Islet precursor cell (in vitro differentiated cells): Measurements from ENCODE around the gene TMPRSS2.

Experiments used
- DNase-seq: peaks from one replicate; pipeline ENCODE4 v3.0.0-alpha.2; 2018

TMPRSS2 gene

DNA sequence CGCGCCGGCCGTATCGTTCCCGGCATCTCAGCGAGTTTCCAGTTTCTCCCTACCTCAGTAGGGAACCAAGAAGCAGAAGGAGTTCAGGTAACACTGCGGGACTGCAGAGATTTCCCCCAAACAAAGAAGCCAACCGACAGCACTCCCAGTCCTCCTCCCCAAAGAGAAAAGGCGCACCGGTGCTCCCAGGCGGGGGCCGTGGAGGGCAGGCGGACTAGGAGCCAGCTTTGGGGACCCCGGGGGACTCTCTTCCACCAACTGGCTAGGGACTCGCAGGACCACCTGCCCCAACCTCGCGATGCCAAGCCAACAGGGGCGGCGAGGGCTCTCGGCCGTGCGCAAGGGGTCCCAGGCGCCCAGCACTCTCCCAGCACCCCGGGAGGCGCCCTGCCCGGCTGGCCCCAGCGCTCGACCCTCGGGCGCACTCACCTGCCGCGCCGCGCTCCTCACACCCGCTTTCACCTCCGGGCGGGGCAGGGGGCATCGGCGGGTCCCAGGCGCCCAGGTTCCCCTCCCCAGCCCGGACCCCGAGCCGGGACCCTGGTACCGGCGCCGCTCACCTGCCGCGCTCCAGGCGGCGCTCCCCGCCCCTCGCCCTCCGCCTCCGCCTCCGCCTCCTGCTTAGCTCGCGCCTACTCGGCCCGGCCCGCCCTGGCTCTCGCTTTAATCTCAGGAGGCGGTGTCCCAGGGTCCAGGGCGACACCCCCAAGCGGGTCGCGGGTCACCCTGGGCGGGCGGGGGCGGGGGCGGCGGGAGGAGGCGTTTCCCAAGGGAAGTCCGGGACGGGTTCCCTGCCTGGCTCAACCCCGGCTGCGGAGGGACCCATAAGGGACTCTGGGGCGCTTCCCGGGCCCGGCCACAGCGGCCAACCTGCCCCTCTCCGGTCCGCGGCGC lies at the start of gene TMPRSS2:
TSS of gene TMPRSS2 (minus strand) at position 638 of the 894 bp plus-strand sequence. CDS start 10,025 bp downstream, outside the sequence.
- DNase-seq: peak; percentile 78

DNA sequence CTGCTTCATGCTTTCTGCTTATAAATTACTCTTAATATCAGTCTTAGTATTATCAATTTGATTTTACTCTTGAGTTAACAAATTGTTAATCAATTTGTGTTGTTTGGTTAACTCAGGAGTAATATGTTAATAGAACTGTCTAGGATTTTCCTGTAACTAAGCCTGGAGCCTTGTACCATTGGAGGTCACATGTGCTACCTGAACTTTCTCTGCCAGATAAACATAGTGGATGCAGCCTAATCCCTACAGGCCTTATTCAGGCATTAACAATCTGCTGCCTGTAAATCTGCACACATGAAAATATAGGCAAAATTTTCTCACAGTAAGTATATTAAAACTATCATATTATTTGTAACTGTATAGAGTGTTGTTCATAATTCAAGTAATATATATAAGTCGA lies 47.1 kb upstream of the TMPRSS2 start:
- DNase-seq: no peak

DNA sequence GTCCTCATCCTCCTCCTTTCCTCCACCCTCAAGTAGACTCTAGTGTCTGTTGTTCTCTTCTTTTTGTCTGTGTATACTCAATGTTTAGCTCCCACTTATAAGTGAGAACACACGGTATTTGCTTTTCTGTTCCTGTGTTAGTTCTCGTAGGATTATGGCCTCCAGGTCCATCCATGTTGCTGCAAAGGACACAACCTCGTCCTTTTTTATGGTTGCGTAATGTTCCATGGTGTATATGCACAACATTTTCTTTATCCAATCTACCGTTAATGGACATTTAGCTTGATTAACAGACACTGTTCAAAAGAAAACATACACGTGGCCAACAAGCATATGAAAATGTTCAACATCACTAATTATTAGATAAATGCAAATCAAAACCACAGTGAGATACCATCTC lies 44.3 kb upstream of the TMPRSS2 start:
- no peak for DNase-seq

DNA sequence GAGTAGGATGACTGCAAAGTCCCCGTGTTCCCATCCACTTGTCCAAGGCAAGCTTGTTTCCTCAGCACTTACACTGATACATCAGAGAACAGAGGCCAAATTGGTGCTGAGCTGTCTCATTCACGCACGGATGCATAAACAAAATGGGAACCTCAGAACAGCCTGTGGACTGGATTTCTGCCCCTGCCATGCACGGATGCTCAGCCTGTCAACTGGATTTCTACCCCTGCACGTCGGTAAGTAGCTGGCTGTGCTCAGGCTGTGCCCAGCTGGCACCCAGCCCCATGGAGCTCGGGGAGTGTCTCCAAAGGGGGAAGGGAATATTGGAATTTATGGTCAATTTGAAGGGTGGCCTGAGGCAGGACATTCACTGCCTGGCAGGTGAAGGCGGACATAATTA lies 40.8 kb upstream of the TMPRSS2 start:
- no peak for DNase-seq

DNA sequence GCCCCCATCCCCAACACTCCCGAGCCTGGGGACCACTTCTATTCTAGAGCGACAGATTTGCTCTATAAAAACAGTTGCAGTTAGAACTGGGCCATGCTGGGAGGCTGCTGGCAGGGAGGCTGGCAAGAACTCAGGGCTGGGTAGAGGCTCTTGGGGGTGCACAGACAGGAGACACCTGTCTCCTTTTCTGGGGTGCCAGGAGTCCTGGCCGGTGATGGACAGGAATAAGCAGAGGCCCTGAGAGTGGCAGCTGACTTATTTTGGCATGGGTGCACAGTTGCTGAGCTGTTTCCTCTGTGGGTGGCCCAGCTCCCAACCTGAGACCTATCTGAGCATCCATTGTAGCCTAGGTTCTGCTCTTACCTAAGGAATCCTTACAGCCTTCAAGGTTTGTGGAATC lies 39.2 kb upstream of the TMPRSS2 start:
- DNase-seq: no peak

DNA sequence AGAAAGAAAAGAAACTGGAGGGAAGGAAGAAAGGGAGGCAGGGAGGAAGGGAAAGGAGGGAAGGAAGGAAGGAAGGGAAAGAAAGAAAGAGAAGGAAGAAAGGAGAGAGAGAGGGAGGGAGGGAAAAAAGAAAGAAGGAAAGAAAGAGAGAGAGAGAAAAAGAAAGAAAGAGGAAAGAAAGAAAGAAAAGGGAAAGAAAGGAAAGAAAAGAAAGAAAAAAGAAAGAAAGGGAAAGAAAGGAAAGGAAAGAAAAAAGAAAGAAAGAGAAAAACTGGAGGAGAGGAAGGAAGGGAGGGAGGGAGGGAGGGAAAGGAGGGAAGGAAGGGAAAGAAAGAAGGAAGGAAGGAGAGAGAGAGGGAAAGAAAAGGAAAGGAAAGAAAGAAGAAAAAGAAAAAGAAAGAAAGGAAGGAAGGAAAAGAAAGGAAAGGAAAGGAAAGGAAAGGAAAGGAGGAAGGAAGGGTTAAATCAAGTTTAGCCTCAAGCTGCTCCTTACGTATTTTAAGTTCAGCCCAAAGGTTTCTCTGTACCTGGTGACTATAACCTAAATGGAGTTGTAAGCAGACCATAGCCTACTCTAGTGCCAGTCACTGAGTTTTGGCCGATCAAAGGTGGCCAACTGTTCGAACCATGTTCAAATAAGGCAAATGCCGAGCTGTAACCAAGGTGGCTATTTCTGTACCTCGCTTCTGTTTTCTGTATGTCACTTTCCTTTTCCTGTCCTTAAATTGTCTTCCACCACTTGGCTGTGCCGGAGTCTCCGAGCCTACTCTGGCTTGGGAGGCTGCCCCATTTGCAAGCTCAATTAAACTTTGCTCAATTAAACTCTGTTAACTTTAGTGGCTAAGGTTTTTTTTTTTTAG lies 37.8 kb upstream of the TMPRSS2 start:
- DNase-seq: no peak

DNA sequence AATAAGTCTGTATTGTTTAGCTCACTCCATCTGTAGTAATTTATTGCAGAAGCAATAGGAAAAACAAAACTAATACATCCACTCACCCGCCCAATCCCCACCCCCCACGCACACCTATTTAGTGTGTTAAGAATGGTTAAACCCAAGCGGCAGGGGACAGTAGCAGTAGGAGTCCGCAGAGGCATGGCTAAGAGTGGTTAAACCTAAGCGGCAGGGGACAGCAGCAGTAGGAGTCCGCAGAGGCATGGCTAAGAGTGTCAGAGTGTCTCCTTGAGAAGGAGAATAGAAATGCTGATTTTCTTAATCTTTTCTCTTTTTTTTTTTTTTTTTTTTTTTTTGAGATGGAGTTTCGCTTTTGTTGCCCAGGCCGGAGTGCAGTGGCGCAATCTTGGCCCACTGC lies 34.8 kb upstream of the TMPRSS2 start:
- no peak for DNase-seq

DNA sequence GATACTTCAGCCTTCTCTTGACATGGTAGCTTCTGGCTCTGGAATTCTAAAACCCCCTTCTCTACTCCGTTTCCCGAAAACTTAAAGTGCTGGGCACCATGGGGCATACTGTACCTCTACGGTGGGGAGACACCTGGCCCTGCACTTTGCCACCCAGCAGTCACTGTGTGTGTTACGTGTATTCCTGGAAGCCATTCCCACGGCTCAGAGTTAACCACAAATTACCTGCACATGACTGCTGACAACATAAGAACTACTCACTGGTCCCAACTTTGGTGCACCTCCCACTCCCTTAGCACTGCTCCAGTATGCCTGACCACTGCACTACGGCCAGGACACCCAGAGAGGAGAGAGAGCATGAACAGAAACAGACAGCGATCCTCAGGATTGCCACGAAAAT lies 29.4 kb upstream of the TMPRSS2 start:
- peak; percentile 74 for DNase-seq

DNA sequence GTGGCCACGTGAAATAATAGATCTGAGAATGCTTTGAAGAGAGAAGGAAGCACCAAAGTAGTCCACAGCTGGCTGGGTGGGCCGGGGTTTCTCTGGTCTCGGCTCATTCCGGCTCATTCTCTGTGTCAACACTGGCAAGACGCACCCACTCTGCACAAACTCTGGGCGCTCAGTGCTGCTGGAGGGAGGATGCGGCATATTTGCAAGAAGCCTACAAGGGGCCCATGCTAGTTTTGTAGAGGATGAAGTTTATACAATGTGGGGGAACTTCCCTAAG lies 28.8 kb upstream of the TMPRSS2 start:
- no peak for DNase-seq

DNA sequence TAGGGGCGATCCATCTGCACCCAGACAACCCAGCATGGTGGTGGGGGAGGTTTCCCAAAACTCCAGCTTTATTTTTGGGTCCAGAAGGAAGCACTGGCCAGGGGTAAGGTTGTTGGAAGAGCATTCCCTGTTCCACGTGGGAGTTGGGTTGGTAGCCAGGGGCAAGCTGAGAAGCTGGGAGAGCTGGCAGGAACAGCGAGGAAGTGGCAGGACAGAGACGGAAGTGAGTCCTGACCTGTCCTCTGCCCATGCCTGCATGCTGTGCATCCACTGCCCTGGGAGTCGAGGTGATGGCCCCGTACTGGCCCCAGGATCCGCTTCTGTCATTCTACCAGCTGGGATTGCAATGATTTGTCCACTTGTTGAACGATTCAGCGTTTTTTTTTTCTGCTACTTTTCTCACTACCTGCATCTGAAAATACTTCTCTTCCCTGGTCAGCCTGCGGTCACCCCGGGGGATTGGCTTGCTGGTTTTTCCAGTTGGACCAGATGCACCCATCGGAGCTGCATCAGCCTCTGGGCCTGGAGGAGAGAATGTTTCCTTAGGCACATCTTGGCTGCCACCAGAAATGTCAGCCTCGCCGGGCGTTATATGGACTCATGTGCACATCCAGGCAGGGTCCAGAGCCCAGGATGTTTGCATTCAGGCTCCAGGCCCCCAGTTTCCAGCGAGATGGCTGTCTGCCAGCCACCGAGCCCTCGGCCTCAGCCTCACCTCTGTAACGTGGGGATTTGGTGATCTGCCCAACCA lies 28.3 kb upstream of the TMPRSS2 start:
- DNase-seq: peak; percentile 87

DNA sequence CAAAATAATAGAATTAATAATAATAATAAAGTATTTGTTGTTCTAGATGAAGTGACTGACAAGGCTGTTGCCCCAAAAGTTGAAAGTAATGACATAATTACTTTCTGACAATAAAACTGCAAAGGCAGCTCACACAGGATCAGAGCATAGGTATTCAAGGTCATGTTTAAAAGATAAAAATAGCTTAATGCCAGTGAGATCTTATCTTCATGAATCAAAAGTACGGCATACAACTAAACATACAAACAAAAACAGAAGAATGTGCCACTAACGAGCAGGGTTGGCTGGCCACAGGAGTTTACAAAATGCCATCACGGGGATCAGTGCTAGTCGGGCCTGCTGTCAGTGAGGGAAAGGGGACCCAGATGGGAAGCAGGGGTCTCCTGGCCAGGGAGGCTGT lies 22.4 kb upstream of the TMPRSS2 start:
- DNase-seq: no peak

DNA sequence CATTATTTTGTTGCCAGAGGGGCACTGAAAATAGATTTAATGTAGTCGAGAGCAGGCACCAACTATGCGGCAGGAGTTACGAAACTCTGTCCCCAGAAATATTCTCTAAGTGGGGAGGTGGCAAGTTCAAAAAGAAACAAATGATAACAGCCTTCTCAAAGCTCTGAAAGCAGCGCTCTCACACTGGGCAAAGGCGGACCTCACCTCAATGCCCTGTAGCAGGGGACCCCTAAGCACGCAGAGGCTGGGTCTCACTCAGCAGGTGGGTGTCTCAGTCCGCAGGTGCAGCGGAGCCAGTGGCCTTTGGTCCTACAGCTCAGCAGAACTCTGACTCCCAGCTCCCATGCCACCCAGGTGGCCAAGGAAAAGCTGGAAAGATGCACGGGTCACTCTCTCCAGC lies 21.8 kb upstream of the TMPRSS2 start:
- no peak for DNase-seq

DNA sequence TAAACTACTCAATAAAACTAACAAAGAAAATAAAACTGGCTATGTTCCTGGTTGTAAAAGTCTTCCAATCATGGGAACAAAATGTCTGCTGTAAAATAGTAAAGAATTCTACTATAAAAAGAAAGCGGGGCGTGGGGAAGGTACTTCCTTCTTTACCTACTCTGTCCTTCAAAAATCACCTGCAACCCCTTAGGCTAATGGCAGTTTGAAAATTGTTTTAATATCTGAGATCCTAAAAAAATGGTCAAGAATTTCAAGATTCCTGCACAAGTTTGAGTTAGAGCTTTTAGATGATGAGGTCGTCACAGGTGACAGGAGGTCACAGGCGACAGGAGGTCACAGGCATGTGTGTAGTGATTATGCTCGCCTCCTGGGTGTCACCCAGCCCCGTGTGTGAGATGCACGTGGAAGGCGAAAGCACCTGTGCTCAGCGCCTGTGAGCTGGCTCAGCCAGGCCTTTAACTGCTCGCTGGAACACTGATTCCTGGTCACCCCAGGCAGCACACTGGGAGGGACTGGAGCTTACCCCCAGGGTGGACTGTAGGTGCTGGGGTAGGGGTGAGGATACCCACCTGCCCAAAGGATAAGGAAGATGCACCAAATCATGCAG lies 18.6 kb upstream of the TMPRSS2 start:
- DNase-seq: no peak

DNA sequence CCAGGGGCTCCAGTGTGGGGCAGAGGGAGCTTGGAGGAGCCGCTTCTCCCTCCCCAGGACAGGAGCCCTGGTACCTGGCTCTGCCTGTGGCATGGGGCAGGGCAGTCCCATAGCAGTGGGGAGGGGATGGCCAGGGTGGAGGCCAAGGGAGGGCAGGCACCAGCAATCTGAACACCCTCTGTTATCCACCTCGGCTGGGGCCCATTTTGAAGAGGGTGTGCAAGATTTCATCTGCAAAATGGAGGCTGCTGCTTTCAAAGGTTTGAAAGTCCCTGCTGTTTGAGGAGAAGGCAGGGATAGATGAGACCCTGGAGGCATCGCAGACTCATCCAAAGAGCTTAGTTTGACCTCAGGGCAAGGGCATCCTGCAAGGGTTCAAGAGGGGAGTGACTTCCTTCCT lies 15.2 kb upstream of the TMPRSS2 start:
- no peak for DNase-seq

DNA sequence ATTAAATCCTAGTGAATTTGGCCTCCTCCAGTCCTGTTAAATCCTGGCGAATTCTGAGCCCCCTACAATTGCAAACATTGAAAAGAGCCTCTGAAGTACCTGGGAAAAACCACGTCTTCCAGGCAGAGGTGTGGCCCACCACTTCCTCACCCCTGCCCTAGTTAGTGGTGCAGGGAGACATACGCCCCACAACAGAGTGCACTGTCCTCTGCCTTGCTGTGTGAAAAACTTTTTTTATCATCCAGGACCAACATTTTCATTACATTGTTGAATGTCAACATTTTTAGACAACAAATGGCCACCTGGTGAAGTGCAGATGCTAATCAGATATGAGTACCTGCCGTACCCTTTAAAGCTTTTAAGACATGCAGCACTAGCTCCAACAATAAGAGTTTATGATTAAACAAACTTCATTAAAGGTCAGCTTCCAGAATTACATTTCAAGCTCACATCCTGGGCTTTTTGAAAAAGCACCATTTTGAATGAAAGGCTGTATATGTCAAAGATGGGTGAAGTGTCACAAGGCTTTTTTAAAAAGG lies 13.6 kb upstream of the TMPRSS2 start:
- DNase-seq: no peak

DNA sequence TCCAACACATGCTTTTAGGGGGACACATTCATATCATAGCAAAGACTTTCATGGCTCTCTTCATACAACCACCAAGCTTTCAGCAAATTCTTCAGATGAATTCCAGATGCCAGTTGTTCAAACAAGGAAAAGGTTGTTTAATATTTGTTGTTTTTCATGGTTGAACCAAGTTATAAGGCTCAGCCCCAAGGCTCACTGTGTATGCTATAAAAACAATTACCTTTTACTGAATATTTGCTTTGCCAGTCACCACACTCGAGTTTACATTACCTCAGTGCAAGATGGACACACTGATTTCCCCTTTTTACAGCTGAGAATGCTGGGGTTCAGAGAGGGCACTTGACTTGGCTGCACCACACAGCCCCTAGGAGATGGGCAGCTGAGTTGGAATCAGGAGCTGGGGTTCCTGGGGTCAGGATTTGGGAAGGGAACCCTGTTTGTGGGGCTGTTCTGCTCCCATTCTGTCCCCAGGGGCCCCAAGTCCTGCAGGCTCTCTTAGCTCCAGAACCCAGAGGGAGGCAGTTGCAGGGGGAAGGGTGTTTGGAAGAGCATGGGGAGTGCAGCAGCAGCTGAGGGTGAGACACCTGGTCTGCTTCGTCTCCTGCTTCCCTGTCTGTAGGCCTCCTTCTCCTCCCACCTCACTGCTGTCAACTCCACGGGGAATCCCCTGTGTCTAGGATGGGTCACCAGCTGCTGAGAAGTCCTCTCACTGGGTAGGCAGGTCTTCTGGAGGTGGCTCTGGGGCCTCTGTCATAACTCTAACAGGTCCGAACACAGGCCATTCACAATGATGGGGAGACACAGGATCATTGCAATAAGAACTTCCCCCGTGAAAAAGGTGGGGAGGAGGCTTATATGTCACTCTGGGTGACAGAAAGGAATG lies 12.8 kb upstream of the TMPRSS2 start:
- no peak for DNase-seq

DNA sequence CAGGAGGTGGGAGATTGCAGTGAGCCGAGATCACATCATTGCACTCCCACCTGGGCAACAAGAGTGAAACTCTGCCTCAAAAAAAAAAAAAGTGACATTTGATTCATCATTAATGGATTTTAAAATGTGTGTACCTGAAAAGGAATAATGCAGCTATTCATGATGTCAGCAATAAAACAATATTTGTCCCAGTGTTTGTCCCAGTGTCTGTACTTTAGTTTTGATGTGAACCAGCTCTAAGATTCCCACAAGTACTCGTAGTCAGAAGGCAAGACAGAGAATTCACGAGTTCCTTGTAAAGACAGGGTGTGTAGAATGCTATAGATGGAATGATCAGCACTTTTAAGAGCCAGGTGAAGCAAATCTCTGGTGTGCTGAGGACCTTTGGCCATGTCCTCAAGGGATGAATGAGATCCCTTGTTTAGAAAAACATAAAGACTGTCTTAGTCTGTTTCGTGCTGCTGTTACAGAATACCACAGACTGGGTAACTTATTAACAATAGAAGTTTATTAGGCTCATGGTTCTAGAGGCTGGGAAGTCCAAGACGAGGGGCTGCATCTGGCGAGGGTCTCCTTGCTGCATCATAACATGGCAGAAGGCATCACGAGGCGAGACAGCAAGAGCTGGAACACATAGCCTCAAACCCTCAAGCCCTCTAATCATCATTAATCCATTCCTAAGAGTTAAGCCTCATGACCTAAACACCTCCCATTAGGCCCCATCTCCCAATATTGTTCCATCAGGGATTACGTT lies 12.0 kb upstream of the TMPRSS2 start:
- no peak for DNase-seq

DNA sequence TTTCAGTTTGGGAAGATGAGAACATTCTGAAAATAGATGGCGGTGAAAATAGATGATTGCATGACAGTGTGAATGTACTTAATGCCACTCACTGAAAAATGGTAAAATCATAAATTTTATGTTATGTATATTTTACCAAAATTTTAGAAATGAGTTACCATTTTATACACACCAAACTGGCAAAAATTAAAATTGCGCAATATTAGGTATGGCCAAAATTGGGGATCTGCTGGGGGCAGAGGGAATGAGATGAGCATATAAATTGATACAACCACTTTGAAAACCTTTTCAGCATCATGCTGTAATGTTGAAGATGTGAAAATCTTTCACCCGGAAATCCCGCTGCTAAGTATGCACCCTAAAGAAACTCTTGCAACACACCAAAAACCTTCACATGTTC lies 10.8 kb upstream of the TMPRSS2 start:
- no peak for DNase-seq

DNA sequence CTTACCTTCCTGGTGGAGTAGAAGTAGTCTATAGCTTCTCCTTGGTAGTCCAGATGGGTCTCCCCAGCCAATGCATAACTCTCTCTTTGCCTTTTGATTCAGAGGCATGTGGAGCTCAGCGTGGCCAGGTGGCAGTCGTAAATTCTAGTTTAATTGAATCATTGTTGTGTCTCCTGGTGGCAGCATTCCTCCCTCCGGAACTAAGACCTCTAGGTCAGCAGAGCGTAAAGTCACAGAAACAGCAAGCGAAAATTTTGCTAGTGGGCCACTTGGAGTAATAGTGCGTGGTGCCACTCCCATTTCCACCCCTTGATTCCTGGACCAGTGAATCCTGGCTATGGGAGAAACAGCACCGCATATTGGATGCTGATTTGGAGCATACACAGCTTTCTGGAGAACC lies 3.9 kb upstream of the TMPRSS2 start:
- DNase-seq: no peak

DNA sequence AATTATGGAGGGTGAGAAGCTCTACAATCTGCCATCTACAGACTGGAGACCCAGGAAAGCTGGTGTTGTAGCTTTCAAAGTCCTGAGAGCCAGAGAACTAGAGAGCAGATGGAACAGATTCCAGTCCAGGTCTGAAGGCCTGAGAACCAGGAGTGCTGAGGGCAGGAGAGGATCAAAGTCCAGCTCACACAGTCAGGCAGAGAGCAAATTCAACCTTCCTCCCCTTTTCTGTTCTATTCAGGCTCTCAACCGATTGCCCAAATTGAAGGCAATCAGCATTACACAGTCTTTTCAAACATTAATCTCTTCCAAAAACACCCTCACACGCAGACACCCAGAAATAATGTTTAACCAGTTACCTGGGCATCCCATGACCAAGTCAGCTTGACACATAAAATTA lies 2.5 kb upstream of the TMPRSS2 start:
- no peak for DNase-seq

DNA sequence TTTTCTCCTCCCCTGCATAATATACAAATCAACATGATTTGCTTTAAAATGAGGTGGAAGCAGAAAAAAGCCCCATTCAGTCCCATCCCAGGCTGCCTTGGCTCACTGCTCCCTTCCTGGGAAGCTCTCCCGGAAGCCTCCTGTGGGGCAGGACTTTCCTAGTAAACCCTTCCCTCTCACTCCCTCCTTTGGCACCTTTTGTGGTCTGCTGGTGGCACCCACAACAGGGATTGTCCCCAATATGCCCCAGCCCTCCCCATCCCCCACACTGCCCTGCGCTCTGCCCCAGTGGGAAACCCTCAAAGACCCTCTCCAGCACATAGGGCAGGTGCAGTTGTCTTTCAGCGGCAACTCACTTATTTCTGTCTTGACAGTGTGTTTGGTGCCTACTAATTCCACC lies 1.8 kb upstream of the TMPRSS2 start:
- no peak for DNase-seq
